ENCODE data around the gene SPINT2. TPM values are rescaled to one million over a fixed set of nuclear protein-coding genes. Genes with fewer than 3 reads are reported as not detected.

The SPINT2 gene
- total and polyA plus RNA-seq, 11 donors, result 3.5 to 27.7 (median 14.6) TPM

DNA sequence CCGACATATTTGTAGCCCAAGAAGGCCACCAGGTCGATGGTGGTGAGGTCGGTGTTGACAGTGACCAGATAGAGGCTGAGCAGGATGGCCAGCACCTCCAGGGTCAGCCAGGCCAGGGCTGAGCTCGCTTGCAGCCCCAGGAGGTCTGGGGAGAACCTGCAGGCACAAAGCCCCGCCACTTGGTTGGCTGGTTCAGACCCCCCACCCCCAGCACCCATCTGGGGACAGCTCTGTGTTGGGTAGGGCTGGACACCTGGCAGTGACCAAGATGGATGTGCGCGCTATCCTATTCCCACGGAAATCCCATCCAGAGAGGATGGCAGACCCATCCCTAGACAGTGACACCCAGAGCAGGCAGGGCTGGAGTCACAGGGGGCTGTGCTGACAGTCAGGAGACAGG, 43.2 kb downstream of the SPINT2 start:
- Histone ChIP-seq H3K27me3 (no peaks in the 10 kb centered on the region), H3K4me3 (no peak overlapping the region), H3K36me3 (peaks cover 0 to 48% (median 29%) of the 10 kb centered on the region in 9 donors), H3K9me3 (no peaks in the 10 kb centered on the region), H3K4me1 (peaks cover 0 to 7% (median 0%) of the 10 kb centered on the region in 12 donors), H3K27ac (no peak overlapping the region)
- intact Hi-C loops (cut with DNase I), result no loop called here
- no peak for DNase-seq
- TF ChIP-seq, protein P1, sequence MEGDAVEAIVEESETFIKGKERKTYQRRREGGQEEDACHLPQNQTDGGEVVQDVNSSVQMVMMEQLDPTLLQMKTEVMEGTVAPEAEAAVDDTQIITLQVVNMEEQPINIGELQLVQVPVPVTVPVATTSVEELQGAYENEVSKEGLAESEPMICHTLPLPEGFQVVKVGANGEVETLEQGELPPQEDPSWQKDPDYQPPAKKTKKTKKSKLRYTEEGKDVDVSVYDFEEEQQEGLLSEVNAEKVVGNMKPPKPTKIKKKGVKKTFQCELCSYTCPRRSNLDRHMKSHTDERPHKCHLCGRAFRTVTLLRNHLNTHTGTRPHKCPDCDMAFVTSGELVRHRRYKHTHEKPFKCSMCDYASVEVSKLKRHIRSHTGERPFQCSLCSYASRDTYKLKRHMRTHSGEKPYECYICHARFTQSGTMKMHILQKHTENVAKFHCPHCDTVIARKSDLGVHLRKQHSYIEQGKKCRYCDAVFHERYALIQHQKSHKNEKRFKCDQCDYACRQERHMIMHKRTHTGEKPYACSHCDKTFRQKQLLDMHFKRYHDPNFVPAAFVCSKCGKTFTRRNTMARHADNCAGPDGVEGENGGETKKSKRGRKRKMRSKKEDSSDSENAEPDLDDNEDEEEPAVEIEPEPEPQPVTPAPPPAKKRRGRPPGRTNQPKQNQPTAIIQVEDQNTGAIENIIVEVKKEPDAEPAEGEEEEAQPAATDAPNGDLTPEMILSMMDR (IDR thresholded peaks at IDR 0.05), result no peak
- no peak for TF ChIP-seq POLR2A (IDR thresholded peaks at IDR 0.05)
- ATAC-seq, result no peak
- WGBS, 4 donors, result 83 to 91% (median 86%) methylated on average over 6 to 8 of the region's 8 CpGs

GRCh38 chr19:38308006-38308766, 43.8 kb downstream of the SPINT2 start:
- TF ChIP-seq POLR2A (IDR thresholded peaks at IDR 0.05), result no peak
- TF ChIP-seq, protein P1 (IDR thresholded peaks at IDR 0.05), result no peak
- intact Hi-C loops (cut with DNase I), result no loop called here
- 91 to 94% (median 92%) methylated on average over 12 of the region's 12 CpGs for WGBS, 4 donors
- no peaks in the 10 kb centered on the region for H3K9me3 ChIP-seq
- H3K27ac ChIP-seq, result no peak overlapping the region
- H3K4me3 ChIP-seq, result no peak overlapping the region
- H3K4me1 ChIP-seq, result peaks cover 0 to 7% (median 0%) of the 10 kb centered on the region in 12 donors
- DNase-seq, result no peak
- H3K27me3 ChIP-seq, result no peaks in the 10 kb centered on the region
- peaks cover 0 to 48% (median 29%) of the 10 kb centered on the region in 9 donors for H3K36me3 ChIP-seq
- no peak for ATAC-seq

DNA sequence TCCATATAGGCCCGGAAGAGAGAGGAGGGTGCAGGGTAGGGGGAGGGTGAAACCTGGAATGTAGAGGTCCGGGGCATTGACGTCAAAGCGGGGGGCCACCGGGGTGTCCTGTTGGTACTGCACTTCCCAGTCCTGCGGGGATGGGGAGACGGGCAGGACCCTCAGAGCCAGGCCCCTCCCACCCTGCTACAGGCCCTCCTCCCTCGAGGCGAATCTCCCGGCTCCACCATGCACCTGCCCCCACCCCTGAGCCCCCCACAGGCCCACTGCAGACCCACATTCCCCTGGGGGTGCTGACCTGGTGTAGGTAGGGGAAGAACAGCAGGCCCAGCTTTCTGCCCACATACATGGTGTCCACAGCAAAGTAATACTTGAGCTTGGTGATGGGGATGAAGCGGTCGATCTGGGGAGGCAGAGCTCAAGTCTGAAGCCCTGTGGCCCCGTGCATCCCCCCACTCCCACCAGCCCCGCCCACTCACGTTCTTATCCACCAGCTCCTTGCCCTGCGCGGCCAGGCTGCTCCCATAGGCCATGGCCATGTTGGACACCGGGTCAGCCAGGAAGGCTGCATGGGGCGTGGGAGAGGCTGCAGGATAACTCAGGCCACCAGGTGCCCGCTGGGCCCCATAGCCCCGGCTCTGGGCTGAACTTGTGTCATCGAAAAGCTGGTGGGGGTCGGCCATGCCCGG, 44.7 kb downstream of the SPINT2 start:
- Histone ChIP-seq H3K4me3 (no peak overlapping the region), H3K4me1 (peaks cover 0 to 12% (median 0%) of the 10 kb centered on the region in 12 donors), H3K27me3 (no peaks in the 10 kb centered on the region), H3K36me3 (peaks cover 0 to 48% (median 29%) of the 10 kb centered on the region in 9 donors), H3K27ac (no peak overlapping the region), H3K9me3 (no peaks in the 10 kb centered on the region)
- ATAC-seq (no peak), DNase-seq (no peak)
- no peak for TF ChIP-seq POLR2A (IDR thresholded peaks at IDR 0.05)
- TF ChIP-seq, protein P1 (IDR thresholded peaks at IDR 0.05), result no peak
- intact Hi-C loops (cut with DNase I), result no loop called here
- 91 to 94% (median 92%) methylated on average over 22 to 24 of the region's 24 CpGs for WGBS, 4 donors

- ATAC-seq (no peak), DNase-seq (no peak)
- H3K9me3 ChIP-seq, result no peaks in the 10 kb centered on the region
- H3K36me3 ChIP-seq, result peaks cover 0 to 45% (median 29%) of the 10 kb centered on the region in 9 donors
- intact Hi-C loops (cut with DNase I), result loop anchor here in 1 of 10 donors (5.0 kb wide), 1 partner anchor 32 kb away; no protein-coding TSS in a partner anchor
- no peak overlapping the region for H3K4me3 ChIP-seq
- no peak overlapping the region for H3K27ac ChIP-seq
- H3K4me1 ChIP-seq, result peaks cover 0 to 19% (median 0%) of the 10 kb centered on the region in 12 donors
- WGBS, 4 donors, result 95 to 97% (median 96%) methylated on average over 3 of the region's 3 CpGs
- TF ChIP-seq POLR2A (IDR thresholded peaks at IDR 0.05), result no peak
- TF ChIP-seq, protein P1 (IDR thresholded peaks at IDR 0.05), result no peak
- H3K27me3 ChIP-seq, result no peaks in the 10 kb centered on the region
Observed at GRCh38 chr19:38309615-38310278, 45.4 kb downstream of the SPINT2 start.
